Trophoblast cell (in vitro differentiated cells and primary cell): ENCODE data around the gene POLR1G.

Experiments
- DNase-seq, 2 donors: peaks; one replicate each; pipeline ENCODE4 v3.0.0-alpha.2; 2016
- H2AFZ ChIP-seq: 2 replicates; pipeline ENCODE4 v1.6.1; 2013; ENCODE audit warnings: low read length, moderate library complexity, mild to moderate bottlenecking; ENCODE audit not compliant: insufficient read depth, poor library complexity
- H2AK5ac ChIP-seq: 2 replicates; pipeline ENCODE4 v1.6.1; 2013; ENCODE audit warnings: mild to moderate bottlenecking, low read length
- H2BK120ac ChIP-seq: 2 replicates; pipeline ENCODE4 v1.6.1; 2013; ENCODE audit warnings: low read length, mild to moderate bottlenecking, moderate library complexity; ENCODE audit not compliant: insufficient read depth, poor library complexity
- H2BK12ac ChIP-seq: 2 replicates; pipeline ENCODE4 v1.6.1; 2013; ENCODE audit warnings: mild to moderate bottlenecking, low read length, moderate library complexity
- H2BK5ac ChIP-seq: 2 replicates; pipeline ENCODE4 v1.6.1; 2013; ENCODE audit warnings: low read length, low read depth, moderate library complexity, mild to moderate bottlenecking; ENCODE audit not compliant: poor library complexity
- H3K14ac ChIP-seq: 2 replicates; pipeline ENCODE4 v1.6.1; 2013; ENCODE audit warnings: mild to moderate bottlenecking, low read length
- H3K18ac ChIP-seq: 2 replicates; pipeline ENCODE4 v1.6.1; 2013; ENCODE audit warnings: mild to moderate bottlenecking, low read length
- H3K23ac ChIP-seq: 2 replicates; pipeline ENCODE4 v1.6.1; 2013; ENCODE audit warnings: low read length
- H3K27ac ChIP-seq: 2 replicates; pipeline ENCODE4 v1.5.1; 2013; ENCODE audit warnings: low read depth, mild to moderate bottlenecking, inconsistent platforms, low read length, moderate library complexity
- H3K27me3 ChIP-seq: 2 replicates; pipeline ENCODE4 v1.6.1; 2013; ENCODE audit warnings: inconsistent platforms, mild to moderate bottlenecking, low read length, moderate library complexity; ENCODE audit not compliant: insufficient read depth
- H3K36me3 ChIP-seq, 2 experiments: 1 replicate in 1 of 2; 2 replicates in 1 of 2; pipeline ENCODE4 v1.6.1; 2013; ENCODE audit warnings: low read length in 2 of 2, mild to moderate bottlenecking in 2 of 2, moderate library complexity in 1 of 2; ENCODE audit not compliant: insufficient read depth in 2 of 2, control insufficient read depth in 1 of 2
- H3K4ac ChIP-seq: 2 replicates; pipeline ENCODE4 v1.6.1; 2013; ENCODE audit warnings: low read depth, mild to moderate bottlenecking, low read length, moderate library complexity
- H3K4me1 ChIP-seq, 2 experiments: 1 replicate in 1 of 2; 2 replicates in 1 of 2; pipeline ENCODE4 v1.6.1; 2013; ENCODE audit warnings: low read length in 2 of 2, mild to moderate bottlenecking in 2 of 2, moderate library complexity in 1 of 2; ENCODE audit not compliant: insufficient read depth in 2 of 2, control insufficient read depth in 1 of 2
- H3K4me2 ChIP-seq: 2 replicates; pipeline ENCODE4 v1.6.1; 2013; ENCODE audit warnings: inconsistent platforms, mild to moderate bottlenecking, low read length, moderate library complexity
- H3K4me3 ChIP-seq: 2 replicates; pipeline ENCODE4 v1.5.1; 2013; ENCODE audit warnings: mild to moderate bottlenecking, low read depth, low read length, inconsistent platforms
- H3K79me1 ChIP-seq: one replicate; pipeline ENCODE4 v1.6.1; 2013; ENCODE audit warnings: low read length
- H3K79me2 ChIP-seq: 2 replicates; pipeline ENCODE4 v1.6.1; 2013; ENCODE audit warnings: low read length, mild to moderate bottlenecking; ENCODE audit not compliant: control insufficient read depth, insufficient read depth, poor library complexity
- H3K9ac ChIP-seq: 2 replicates; pipeline ENCODE4 v1.6.1; 2013; ENCODE audit warnings: mild to moderate bottlenecking, low read length
- H3K9me3 ChIP-seq: 2 replicates; pipeline ENCODE4 v1.6.1; 2013; ENCODE audit warnings: low read depth, mild to moderate bottlenecking, control low read depth, inconsistent platforms, low read length; ENCODE audit not compliant: insufficient read depth
- H4K12ac ChIP-seq: 2 replicates; pipeline ENCODE4 v1.6.1; 2013; ENCODE audit warnings: low read depth, mild to moderate bottlenecking, low read length, moderate library complexity
- H4K8ac ChIP-seq: 2 replicates; pipeline ENCODE4 v1.6.1; 2013; ENCODE audit warnings: low read depth, mild to moderate bottlenecking, low read length, moderate library complexity
- H4K91ac ChIP-seq: one replicate; pipeline ENCODE4 v1.6.1; 2013; ENCODE audit warnings: low read depth, mild to moderate bottlenecking, low read length, moderate library complexity
- WGBS: extraction: QIAGEN DNeasy Blood & Tissue Kit; methylation state at CpG from one replicate; pipeline ENCODE4 v1.1.7; 2013; ENCODE audit warnings: missing lambda C conversion rate; ENCODE audit not compliant: insufficient read length, insufficient coverage; ENCODE audit errors: extremely low coverage; 5-methylcytosine and 5-hydroxymethylcytosine counted together

Gene POLR1G

DNA sequence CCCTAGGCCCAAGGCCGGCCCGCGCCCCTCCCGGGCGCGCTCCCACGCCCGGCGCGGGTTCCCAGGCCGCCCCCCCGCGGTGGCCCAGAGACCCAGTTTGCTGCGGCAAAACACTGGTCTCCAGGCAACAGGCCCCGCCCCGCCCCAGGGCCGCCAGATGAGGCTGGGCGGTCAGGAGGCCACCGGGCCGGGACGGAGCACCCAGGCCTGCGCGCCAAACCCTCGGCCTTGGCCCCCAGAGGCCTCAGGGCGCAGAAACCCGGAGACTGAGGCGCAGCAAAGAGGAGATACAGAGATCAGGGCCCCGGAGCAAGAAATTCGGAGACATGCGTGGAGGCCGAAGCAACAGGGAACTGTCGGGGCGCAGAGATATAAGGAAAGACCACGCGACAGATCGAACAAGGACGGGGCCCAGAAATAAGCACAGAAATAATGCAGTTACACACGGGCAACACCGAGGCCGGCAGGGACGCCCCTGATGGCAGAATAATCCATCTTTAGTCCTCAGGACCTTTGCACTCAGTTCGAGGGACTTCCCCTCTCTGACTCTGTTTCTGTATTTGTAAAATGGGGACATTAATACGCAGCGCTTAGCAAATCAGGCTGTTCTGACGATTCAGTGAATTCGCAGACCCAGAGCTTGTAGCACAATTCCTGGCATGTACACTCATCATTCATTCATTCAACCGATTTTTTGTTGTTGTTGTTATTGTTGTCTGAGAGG lies 38.0 kb downstream of the POLR1G start:
- peak; percentile 94 to 97 for DNase-seq
- Histone ChIP-seq H4K12ac (peak overlapping the region; percentile 13), H3K23ac (no peak overlapping the region), H2AK5ac (peak overlapping the region; percentile 6), H2BK12ac (peak overlapping the region; percentile 39), H3K4me3 (no peak overlapping the region), H3K14ac (peak overlapping the region; percentile 36), H3K9me3 (no peaks in the 10 kb centered on the region), H2AFZ (no peak overlapping the region), H4K8ac (peak overlapping the region; percentile 44), H3K4me1 (peaks cover 11 to 28% of the 10 kb centered on the region in 2 experiments), H3K9ac (peak overlapping the region; percentile 28), H3K27ac (peak overlapping the region; percentile 80), H3K4me2 (peak overlapping the region; percentile 75), H3K79me1 (peaks cover 33% of the 10 kb centered on the region), H3K18ac (peak overlapping the region; percentile 12), H4K91ac (peak overlapping the region; percentile 63), H3K79me2 (peaks cover 9% of the 10 kb centered on the region), H2BK120ac (peak overlapping the region; percentile 48), H3K36me3 (no peaks in the 10 kb centered on the region), H2BK5ac (peak overlapping the region; percentile 48), H3K4ac (no peak overlapping the region), H3K27me3 (no peaks in the 10 kb centered on the region)
- no CpG with 5 or more reads among the region's 47 CpGs for WGBS

DNA sequence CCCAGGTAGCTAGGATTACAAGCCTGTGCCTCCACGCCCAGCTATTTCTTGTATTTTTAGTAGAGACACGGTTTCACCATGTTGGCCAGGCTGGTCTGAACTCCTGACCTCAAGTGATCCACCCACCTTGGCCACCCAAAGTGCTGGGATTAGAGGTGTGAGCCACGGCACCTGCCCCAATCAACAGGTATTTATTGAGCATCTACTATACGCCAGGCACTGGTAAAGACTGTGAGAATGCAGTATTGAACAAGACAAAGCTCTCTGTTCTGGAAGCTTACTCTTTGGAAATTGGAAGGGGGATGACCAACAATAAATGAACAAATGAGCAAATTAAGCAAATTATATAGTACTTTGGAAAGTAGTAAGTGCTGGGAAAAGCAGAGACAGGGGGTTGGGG lies 38.7 kb downstream of the POLR1G start:
- no peak overlapping the region for H2AFZ ChIP-seq
- peaks cover 29% of the 10 kb centered on the region for H3K79me1 ChIP-seq
- no peak for DNase-seq
- H3K27me3 ChIP-seq, result no peaks in the 10 kb centered on the region
- H3K36me3 ChIP-seq, result no peaks in the 10 kb centered on the region
- H3K79me2 ChIP-seq, result peaks cover 5% of the 10 kb centered on the region
- no peak overlapping the region for H3K4ac ChIP-seq
- no peak overlapping the region for H3K4me3 ChIP-seq
- no CpG with 5 or more reads among the region's 4 CpGs for WGBS
- no peak overlapping the region for H3K14ac ChIP-seq
- no peak overlapping the region for H2BK120ac ChIP-seq
- no peak overlapping the region for H2BK12ac ChIP-seq
- no peak overlapping the region for H4K8ac ChIP-seq
- no peak overlapping the region for H2BK5ac ChIP-seq
- H3K23ac ChIP-seq, result no peak overlapping the region
- no peaks in the 10 kb centered on the region for H3K9me3 ChIP-seq
- no peak overlapping the region for H3K9ac ChIP-seq
- H4K91ac ChIP-seq, result peak overlapping the region; percentile 63
- H4K12ac ChIP-seq, result no peak overlapping the region
- H2AK5ac ChIP-seq, result no peak overlapping the region
- H3K18ac ChIP-seq, result no peak overlapping the region
- no peak overlapping the region for H3K4me2 ChIP-seq
- H3K4me1 ChIP-seq, result peaks cover 11 to 28% of the 10 kb centered on the region in 2 experiments
- no peak overlapping the region for H3K27ac ChIP-seq

DNA sequence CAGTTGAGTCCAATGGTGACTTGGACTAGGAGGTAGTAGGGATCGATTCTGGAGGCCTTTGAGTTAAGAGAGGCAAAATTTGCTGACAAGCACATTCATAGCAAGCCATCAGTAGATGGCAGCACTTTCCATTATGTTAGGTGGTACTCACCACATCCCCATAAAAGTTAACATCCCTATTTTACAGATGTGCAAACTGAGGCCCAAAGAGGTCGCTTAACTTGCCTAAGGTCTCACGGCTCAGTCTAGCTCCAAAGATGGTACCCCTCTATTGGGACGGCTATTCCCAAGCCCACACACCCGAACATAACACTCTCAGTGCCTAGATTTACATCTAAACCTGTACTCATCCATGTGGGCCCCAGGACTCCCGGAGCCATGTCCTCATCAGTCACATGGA lies 39.9 kb downstream of the POLR1G start:
- Histone ChIP-seq H3K4me1 (peaks cover 8 to 23% of the 10 kb centered on the region in 2 experiments), H2BK12ac (peak overlapping the region; percentile 19), H2AFZ (no peak overlapping the region), H3K23ac (no peak overlapping the region), H4K8ac (no peak overlapping the region), H2BK120ac (no peak overlapping the region), H3K9me3 (no peaks in the 10 kb centered on the region), H2BK5ac (no peak overlapping the region), H2AK5ac (peak overlapping the region; percentile 18), H3K9ac (no peak overlapping the region), H3K4me2 (no peak overlapping the region), H3K14ac (no peak overlapping the region), H3K79me2 (peaks cover 8% of the 10 kb centered on the region), H3K79me1 (peaks cover 32% of the 10 kb centered on the region), H3K36me3 (no peaks in the 10 kb centered on the region), H3K4me3 (no peak overlapping the region), H4K12ac (no peak overlapping the region), H3K18ac (no peak overlapping the region), H3K27me3 (no peaks in the 10 kb centered on the region), H3K27ac (no peak overlapping the region), H4K91ac (no peak overlapping the region), H3K4ac (no peak overlapping the region)
- peak in 1 of 2 donors; percentile 51 for DNase-seq
- WGBS, result no CpG with 5 or more reads among the region's 6 CpGs

DNA sequence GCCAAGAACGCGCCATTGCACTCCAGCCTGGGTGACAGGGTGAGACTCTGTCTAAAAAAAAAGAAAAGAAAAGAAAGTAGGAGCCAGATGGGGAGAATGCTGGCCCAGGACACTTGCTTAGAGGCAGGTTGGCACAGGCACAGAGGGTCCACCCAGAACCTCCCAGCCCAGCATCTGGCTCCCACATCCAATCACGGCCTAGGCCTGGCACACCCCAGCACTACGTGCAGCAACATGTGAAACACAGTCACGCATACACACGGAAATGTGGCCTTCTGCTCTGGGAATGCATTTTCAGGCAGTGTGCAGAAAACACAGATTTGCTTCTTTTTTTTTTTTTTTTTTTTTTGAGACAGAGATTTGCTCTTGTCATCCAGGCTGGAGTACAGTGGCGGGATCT lies 40.5 kb downstream of the POLR1G start:
- no peak overlapping the region for H2BK120ac ChIP-seq
- H3K4me3 ChIP-seq, result no peak overlapping the region
- WGBS, result no CpG with 5 or more reads among the region's 7 CpGs
- no peaks in the 10 kb centered on the region for H3K9me3 ChIP-seq
- H3K4me2 ChIP-seq, result no peak overlapping the region
- H4K91ac ChIP-seq, result peak overlapping the region; percentile 59
- H3K4me1 ChIP-seq, result peaks cover 12 to 28% of the 10 kb centered on the region in 2 experiments
- H2BK5ac ChIP-seq, result no peak overlapping the region
- H3K18ac ChIP-seq, result no peak overlapping the region
- no peak overlapping the region for H4K8ac ChIP-seq
- H3K27ac ChIP-seq, result no peak overlapping the region
- no peaks in the 10 kb centered on the region for H3K27me3 ChIP-seq
- no peak overlapping the region for H2AK5ac ChIP-seq
- no peak overlapping the region for H3K23ac ChIP-seq
- no peak for DNase-seq
- no peak overlapping the region for H2AFZ ChIP-seq
- H3K9ac ChIP-seq, result no peak overlapping the region
- H3K79me2 ChIP-seq, result peaks cover 8% of the 10 kb centered on the region
- H3K14ac ChIP-seq, result no peak overlapping the region
- H3K4ac ChIP-seq, result no peak overlapping the region
- H3K36me3 ChIP-seq, result no peaks in the 10 kb centered on the region
- H3K79me1 ChIP-seq, result peaks cover 38% of the 10 kb centered on the region
- peak overlapping the region; percentile 55 for H2BK12ac ChIP-seq
- H4K12ac ChIP-seq, result no peak overlapping the region
